ENCODE results near the gene TFCP2.

Gene TFCP2

DNA sequence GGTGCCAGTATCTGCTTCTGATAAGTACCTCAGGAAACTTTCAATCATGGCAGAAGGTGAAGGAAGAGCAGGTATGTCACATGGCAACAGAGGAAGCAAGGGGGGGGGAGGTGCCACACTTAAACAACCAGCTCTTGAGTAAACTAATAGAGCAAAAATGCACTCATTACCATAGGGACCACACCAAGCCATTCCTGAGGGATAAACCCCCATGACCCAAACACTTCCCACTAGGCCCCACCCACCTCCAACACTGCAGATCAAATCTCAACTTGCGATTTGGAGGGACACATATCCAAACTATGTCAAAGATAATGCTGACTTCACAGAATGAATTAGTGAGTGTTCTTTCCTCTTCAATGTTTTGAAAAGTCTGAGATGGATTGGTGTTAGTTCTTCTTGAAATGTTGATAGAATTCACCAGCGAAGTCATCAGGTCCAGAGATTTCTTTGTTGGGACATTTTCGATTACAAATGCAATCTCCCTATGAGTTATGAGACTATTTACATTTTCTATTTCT, 16.6 kb downstream of the TFCP2 start:
- no peak for DNase-seq (ENCODE audit: low read depth in 2 of 2)

DNA sequence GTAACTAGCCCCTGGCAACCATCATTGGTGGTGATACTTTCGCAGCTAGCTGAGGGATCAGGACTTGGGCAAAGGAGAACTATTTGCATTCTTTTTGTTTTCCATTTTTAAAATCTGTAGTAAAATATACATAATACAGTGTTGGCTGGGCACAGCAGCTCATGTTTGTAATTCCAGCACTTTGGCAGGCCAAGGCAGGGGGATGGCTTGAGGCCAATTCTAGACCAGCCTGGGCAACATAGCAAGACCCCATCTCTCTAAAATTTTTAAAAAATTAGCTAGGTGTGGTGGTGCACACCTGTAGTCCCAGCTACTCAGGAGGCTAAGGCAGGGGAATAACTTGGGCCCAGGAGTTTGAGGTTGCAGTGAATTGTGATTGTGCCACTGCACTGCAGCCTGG, 20.0 kb downstream of the TFCP2 start:
- no peak for DNase-seq (ENCODE audit: low read depth in 2 of 2)

DNA sequence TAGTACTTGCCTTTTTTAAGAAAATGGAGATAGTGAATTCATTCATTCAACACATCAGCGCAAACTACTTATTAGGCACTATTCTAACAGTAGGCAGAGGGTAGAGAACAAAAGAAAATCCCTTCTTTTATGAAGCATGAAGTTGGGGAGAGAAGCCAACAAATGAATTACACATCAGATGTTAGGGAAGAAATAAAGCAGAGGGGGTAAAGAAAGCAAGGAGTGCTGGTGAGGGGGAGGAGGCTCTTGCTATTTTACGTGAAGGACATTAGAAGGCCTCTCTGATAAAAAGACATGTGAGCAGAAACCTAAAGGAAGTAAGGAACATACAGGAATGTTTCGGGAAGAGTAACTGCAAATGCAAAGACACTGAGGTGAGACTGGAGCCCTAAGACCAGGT, 22.2 kb downstream of the TFCP2 start:
- DNase-seq (ENCODE audit: low read depth in 2 of 2), result no peak

DNA sequence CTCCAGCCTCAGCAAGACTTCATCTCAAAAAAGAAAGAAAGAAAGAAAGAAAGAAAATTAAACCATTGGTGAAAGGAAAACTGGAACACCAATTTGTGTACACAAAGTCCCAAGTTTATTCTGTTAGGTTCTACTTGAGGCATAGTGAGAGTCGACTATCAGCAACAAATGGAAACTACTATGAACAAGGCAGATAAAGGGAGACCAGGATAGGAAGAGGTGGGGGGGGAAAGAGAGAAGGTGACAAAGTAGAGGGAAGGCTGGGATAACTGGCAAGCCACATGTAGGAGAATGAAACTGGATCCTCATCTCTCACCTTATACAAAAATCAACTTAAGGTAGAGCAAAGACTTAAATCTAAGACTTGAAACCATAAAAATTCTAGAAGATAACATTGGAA, 25.6 kb downstream of the TFCP2 start:
- DNase-seq (ENCODE audit: low read depth in 2 of 2), result no peak

DNA sequence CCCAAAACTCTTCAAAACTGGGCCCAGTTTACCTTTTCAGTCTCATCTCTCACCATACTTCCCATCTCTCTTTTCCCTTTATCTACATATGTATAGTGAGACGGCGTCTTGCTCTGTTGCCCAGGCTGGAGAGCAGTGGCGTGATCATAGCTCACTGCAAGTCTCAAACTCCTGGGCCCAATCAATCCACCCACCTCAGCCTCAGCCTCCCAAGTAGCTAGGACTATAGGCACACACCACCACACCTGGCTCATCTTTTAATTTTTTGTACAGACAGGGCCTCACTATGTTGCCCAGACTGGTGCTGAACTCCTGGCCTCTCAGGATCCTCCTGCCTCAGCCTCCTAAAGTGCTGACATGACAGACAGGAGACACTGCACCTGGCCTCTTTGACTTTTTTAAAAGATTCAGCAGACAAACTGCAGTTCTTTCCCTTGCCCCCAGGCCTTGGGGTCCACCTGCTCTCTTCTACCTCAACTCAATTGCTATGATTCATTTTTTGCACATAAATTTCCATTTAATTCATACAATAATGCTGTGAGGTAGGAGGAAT, 33.6 kb downstream of the TFCP2 start:
- no peak for DNase-seq (ENCODE audit: low read depth in 2 of 2)

DNA sequence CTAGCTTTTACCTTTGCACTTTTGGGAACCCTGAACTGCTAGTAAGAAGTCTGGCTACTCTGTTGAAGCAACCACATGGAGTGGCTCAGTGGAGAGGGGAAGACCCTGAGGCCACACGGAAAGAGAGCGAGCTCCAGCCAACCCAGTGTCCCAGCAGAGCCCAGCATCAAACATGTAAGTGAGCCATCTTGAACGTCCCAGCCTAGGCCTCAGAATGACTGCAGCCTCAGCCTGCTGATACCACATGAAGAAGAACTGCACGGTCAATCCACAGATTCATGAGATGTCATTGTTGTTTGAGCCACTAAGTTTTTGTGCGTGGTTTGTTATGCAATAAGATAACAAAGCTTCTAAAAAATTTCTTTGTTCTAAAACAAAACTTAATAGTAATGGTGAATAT, 40.2 kb downstream of the TFCP2 start:
- DNase-seq (ENCODE audit: low read depth in 2 of 2), result no peak

DNA sequence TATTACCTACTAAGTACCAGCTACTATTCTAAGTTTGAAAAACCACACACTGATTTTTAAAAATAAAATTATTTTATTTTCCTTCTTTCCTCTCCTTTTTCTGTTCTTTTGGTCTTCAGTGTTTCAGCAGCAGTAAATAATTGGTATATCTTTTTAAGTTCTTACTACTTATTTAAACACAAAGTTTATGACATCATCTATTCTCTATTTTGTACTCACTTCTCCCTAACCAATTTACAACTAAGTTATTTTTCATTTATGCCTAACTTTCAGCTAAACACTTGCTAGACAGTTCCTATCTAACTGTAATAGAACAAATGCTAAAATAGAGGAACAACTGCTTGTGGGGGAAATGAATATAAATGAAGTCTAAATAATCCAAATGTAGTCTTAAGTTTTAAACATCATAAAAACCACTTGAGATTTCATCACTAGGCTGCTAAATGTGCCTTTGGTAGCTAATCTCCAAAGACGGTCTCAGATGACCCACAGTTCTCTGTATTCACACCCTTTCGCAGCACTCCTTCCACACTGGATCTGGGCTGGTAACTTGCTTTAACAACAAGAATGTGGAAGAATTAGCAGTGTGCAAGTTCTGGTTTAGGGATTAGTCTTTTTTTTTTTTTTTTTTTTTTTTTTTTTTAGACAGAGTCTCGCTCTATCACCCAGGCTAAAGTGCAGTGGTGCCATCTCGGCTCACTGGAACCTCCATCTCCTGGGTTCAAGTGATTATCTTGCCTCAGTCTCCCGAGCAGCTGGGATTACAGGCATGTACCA, 41.0 kb downstream of the TFCP2 start:
- DNase-seq (ENCODE audit: low read depth in 2 of 2), result no peak

DNA sequence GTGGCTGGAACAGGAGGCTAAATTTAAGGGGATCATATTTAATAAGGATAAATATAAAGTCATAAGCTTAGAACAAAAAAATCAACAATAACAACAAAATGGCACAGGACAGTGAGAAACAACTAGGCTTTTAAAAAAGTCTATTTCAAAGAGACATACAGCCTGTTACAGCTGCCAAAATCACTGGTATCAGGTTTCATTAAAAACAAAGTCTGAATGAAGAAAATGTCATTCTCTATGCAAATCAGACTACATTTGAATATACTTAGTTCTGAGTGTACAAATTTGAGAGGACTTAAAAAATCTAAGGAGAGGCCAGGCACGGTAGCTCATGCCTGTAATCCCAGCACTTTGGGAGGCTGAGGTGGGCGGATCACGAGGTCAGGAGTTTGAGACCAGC, 44.0 kb downstream of the TFCP2 start:
- DNase-seq (ENCODE audit: low read depth in 2 of 2), result no peak

DNA sequence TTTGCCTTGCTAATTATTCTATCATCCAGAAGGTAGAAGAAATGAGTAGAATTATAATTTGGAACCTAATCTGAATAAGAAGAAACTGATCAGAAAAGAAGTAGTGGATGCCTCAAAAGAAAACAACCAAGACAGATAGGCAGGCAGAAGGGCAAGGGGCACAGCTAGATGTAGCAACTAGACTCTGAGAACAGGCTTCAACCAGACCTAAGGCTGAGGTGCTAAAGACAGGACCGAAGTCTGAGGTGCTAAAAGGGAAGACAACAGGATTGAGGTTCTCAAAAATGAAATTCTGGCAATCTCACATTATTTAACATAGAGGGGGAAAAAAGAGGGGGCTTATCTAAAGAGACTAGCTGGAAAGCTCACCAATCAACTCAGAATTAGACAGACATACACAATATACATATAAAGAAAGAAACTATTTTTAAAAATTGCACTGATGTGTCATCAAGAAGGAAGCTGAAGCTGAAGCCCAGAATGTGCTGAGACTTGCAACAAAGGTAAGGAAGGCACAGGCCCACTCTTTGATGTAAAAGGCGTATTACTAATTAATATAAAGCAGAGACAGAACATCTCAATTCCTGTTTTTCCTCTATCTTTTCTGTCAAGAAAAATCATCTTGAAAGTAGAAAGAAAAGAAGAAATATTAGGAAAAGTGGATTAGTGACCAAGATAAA, 45.7 kb downstream of the TFCP2 start:
- DNase-seq (ENCODE audit: low read depth in 2 of 2), result no peak

DNA sequence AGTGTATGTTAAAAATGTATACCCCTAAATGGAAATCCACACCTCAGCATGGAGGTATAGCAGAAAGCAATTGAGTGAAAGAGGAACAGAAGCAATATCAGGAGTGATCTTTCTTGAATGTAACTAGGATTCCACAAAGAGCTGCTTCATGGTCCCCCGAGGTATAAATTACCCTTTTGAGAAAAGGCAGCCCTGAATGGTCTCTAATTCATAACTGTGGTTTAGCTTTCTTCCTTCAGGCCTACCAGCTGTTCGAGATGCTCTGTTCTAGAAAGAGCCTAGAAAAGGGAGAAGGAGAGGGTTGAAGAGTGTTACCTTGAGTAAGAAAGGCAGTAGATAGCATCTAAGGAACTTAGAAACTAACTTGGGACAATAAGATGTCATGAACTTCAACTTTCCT, 46.6 kb downstream of the TFCP2 start:
- DNase-seq (ENCODE audit: low read depth in 2 of 2), result no peak

DNA sequence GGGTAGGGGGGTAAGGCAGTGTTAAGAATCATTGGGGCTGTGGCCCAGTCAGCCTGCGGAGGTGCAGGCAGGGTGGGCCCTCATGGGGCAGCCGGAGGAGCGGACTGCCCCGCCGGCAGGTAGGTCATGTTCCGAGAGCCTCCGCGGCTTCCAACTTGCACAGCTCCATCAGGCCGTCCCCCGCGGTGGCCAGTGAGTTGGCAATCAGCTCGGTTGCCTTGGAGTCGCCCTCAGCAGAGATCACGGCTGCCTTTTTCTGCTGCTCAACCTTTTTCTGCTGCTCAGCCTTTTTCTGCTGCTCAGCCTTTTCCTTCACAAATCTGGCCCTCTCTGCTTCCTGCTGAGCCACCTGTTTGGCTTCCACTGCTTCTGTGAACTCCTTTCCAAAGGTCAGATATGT, 48.4 kb downstream of the TFCP2 start:
- no peak for DNase-seq (ENCODE audit: low read depth in 2 of 2)

DNA sequence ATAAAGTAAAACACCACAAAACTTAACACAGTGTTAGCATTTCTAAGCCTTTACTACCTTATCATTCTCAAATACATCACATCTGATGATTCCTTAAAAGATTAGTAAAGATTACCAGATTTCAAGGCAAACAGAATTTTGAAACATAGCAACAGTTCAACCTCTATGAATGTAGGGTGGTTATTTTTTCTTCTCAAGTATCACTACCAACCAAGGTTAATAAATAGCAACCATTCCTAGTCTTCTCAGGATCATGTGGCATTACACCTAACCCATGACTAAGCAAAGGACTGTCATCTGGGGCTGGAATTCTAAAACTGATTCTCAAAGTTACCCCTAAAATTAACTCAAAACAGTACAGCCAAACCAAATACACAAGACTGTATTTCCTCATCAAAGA, 50.1 kb downstream of the TFCP2 start:
- no peak for DNase-seq (ENCODE audit: low read depth in 2 of 2)

DNA sequence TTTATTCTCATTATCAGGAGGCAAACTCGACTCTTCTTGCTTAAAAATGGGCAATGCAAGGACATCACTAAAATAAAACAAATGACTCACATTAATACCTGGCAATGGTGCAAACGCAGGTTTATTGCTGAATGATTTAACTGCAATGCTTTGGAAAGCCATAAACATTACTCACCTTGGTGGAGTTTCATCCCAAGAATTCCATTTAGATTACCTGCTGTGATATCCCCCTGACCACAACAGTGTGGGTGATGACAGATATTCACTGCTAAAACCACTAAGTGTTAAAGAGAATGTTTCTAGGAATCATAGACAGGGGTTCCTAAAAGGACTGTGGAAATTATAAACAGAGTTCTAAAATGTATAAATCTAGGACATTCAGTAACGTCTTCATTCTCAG, 54.2 kb downstream of the TFCP2 start:
- no peak for DNase-seq (ENCODE audit: low read depth in 2 of 2)

DNA sequence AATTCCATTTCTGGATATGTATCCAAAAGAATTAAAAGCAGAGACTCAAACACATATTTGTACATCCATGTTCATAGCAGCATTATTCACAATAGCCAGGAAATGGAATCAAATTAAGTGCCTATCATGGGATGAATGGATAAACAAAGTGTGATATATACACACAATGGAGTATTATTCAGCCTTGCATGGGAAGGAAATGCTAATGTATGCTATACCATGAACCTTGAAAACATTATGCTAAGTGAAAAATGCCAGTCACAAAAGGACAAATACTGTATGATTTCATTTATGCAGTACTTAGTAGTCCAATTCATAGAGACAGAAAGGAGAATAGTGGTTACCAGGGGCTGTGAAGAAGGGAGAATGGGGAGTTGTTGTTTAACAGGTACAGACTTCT, 57.4 kb downstream of the TFCP2 start:
- no peak for DNase-seq (ENCODE audit: low read depth in 2 of 2)

DNA sequence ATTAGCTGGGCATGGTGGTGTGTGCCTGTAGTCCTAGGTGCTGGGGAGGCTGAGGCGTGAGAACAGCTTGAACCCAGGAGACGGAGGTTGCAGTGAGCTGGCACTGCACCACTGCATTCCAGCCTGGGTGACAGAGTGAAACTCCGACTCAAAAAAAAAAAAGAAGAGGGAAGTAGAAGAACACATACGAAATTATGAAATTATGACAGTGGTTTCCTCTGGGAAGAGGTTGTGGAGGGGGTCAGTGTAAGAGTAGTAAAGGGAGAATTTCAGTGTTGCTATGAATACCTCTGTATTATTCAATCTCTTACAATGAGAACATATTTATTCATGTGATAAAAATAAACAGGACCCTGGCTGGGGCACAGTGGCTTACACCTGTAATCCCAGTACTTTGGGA, 64.8 kb downstream of the TFCP2 start:
- DNase-seq (ENCODE audit: low read depth in 2 of 2), result no peak

DNA sequence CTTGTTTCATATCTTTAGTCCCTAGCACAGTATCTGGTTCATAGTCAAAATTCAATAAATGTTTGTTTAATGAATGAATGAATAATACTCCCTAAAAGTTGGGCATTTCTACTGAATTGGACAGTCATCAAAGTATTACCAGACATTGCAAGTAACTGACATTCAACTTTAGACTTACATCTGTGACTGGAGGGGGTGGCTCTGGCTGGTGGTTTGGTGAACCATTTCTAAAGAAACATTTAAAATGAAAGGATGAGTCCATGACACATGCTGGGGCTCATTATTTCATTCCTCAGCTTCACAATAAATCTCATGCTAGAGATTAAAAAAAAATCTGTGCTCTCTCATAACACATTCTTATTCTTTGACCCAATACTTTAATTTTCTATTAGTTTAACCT, 69.0 kb downstream of the TFCP2 start:
- no peak for DNase-seq (ENCODE audit: low read depth in 2 of 2)

DNA sequence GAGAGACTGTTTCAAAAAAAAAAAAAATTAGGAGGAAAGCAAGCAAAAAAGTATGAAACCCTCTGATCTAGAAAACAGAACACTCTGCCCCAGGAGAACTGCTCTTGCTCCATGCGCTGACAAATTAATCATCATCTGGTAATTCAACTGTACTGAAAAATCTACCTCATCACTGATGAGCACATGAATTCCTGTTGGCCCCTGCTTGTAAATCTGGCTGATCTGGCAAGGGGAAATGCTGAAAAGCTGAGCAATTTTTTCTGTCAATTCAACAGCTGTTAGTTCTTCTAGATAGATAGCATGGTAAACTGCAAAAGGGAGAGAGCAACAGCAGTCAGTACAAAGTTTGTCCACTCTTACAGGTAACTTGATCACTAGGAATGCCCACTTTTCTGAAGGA, 74.3 kb downstream of the TFCP2 start:
- DNase-seq (ENCODE audit: low read depth in 2 of 2), result no peak

DNA sequence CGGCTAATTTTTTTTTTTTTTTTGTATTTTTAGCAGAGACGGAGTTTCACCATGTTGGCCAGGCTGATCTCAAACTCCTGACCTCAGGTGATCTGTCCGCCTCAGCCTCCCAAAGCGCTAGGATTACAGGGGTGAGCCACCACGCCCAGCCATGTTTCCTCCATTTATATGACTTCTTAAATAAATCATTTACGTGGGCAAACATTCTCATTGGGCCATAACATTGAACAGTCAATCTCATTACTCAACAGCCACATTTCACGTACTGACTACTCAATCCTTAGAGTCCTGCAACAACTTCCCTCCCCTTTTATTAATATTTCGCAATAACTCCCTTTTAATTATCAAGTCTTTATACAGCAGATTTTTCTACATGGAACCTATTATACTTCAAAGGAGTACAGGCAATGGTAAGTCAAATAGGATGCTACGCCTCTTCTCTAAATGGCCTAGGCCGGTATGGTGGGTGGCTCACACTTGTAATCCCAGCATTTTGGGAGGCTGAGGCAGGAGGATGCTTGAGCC, 82.2 kb downstream of the TFCP2 start:
- DNase-seq (ENCODE audit: low read depth in 2 of 2), result no peak

DNA sequence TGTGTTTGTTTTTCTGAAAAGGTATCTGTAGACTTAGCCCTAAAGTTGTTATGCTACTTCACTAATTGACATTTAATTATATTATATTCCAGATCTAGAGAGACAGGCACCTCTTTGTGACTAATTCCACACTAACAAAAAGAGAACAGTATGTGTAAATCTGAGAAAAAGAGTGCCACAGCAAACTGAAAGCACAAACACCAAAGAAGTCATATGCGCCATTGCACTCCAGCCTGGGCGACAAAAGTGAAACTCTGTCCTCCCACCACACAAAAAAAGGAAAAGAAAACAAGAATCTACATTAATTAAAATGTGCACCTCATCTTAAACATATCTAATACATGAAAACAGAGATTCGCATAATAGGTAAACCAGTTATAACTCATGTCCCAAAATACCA, 85.1 kb downstream of the TFCP2 start:
- DNase-seq (ENCODE audit: low read depth in 2 of 2), result no peak

DNA sequence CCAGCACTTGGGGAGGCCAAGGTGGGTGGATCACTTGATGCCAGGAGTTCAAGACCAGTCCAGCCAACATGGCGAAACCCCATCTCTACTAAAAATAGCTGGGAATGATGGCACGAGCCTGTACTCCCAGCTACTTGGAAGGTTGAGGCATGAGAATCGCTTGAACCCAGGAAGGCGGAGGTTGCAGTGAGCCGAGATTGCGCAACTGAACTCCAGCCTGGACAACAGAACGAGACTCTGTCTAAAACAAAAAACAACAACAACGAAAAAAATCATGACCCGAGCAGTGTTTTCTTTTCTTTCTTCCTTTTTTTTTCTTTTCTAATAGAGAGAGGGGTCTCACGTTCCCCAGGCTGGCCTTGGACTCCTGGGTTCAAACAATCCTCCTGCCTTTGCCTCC, 86.0 kb downstream of the TFCP2 start:
- no peak for DNase-seq (ENCODE audit: low read depth in 2 of 2)

DNA sequence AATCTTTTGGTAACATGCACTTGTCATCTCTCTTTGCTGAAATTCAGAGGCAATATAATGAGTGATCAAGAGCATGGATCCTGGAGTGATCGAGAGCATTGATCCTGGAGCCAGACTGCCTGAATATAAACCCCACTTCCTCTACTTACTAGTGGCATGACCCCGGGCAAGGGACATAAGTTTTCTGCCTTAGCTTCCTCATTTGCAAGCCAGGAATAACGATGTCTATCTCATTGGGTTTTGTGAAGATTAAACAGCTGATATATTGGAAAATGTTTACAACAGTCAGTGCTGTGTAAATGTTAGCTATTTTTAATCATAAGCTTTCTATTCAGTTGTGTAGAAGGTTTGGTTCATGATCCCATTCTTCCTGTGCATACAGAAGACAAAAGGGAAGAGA, 87.2 kb downstream of the TFCP2 start:
- DNase-seq (ENCODE audit: low read depth in 2 of 2), result no peak

DNA sequence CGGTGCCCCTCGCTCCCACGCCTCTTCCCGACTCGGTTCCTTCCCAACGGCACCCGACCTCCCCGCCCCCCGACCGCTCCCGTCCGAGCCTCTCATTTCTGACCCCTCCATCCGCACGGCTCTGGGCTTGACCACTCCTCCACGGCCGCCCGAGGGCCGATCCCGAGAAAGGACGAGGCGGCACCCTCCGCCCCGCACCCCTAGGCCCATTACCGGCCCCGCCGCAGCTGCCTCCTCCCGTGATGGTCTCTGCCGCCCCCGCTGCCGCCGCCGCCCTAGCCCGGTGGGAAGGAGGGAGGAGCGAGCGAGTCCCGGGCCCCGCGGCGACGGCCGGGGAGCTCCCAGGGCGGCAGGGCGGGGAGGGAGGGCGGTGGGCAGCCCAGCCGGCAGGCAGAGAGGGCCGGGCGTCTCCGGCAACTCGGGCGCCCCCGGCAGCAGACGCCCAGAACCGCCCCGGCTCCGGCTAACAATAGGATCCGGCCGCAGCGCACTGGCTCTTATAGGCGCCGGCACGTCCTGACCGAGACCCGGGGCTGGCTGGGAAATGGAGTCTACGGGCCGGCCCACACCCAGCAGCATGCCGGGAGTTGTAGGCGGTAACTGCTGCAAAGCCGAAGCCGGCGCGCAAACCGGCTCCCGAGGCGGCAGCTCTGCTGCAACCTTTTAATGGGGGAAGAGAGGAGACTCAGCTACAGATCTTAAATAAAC, 89.7 kb downstream of the TFCP2 start, which contains the start of gene CSRNP2:
TSS of gene CSRNP2 (minus strand) at position 471 of the 708 bp plus-strand sequence. CDS start 7,035 bp downstream, outside the sequence.
- DNase-seq (ENCODE audit: low read depth in 2 of 2), result peak; percentile 87 to 90
